Measurements from ENCODE around the gene EPOP. TPM values are rescaled to one million over a fixed set of nuclear protein-coding genes. Genes with fewer than 3 reads are reported as not detected.

Gene EPOP
- total and polyA plus RNA-seq, 4 donors = 0.32 to 1.9 (median 1.1) TPM

GRCh38 chr17:38704606-38705522 is 30.1 kb upstream of the EPOP start, which contains the start of gene MLLT6:
Gene MLLT6 (plus strand): TSS chr17:38705273. CDS start chr17:38705633, 360 bp downstream.
- Histone ChIP-seq H3K36me3 (ENCODE audit: control insufficient read depth in 4 of 4, insufficient read depth in 3 of 4, low read depth in 1 of 4, low read length in 3 of 4) (peaks cover 0 to 4% (median under 1%) of the 10 kb centered on the region in 4 donors), H3K27me3 (ENCODE audit: control insufficient read depth in 4 of 4, insufficient read depth in 4 of 4, low read length in 3 of 4) (no peaks in the 10 kb centered on the region), H3K4me1 (ENCODE audit: control insufficient read depth in 4 of 4, insufficient read depth in 4 of 4, low read length in 3 of 4) (peaks cover 2 to 38% (median 21%) of the 10 kb centered on the region in 4 donors), H3K4me3 (ENCODE audit: low read depth in 1 of 3, low read length in 3 of 3) (peak within 1 kb of the TSS; percentile 78 to 83 (median 83)), H3K9ac (ENCODE audit: low read depth in 1 of 2, low read length in 2 of 2) (peak within 1 kb of the TSS; percentile 88 to 94), H3K9me3 (ENCODE audit: control insufficient read depth in 4 of 4, low read length in 3 of 4) (no peaks in the 10 kb centered on the region), H3K27ac (ENCODE audit: low read depth in 1 of 2, low read length in 2 of 2) (peak within 1 kb of the TSS; percentile 89 to 92)
- under 1% methylated on average over 99 of the region's 100 CpGs for WGBS
- peak; percentile 73 for DNase-seq (ENCODE audit: low spot score)
- TF ChIP-seq REST (IDR thresholded peaks at IDR 0.05) (no peak), MAX (IDR thresholded peaks at IDR 0.05) (no peak), JUND (IDR thresholded peaks at IDR 0.05) (no peak), HNF4A (conservative IDR thresholded peaks at IDR 0.05) (no peak), FOXA2 (IDR thresholded peaks at IDR 0.05) (no peak), RAD21 (IDR thresholded peaks at IDR 0.05) (no peak), ATF3 (IDR thresholded peaks at IDR 0.05) (no peak), GABPA (IDR thresholded peaks at IDR 0.05 in 1 of 2, conservative IDR thresholded peaks at IDR 0.05 in 1 of 2) (no peak), RXRA (IDR thresholded peaks at IDR 0.05) (peak in 1 of 2 donors; percentile 9), NR2F2 (IDR thresholded peaks at IDR 0.05) (no peak), YY1 (IDR thresholded peaks at IDR 0.05) (peak; percentile 28), EGR1 (IDR thresholded peaks at IDR 0.05; ENCODE audit: low read depth in 2 of 2) (no peak), HNF4G (IDR thresholded peaks at IDR 0.05) (no peak), ZBTB33 (IDR thresholded peaks at IDR 0.05) (no peak), CTCF (IDR thresholded peaks at IDR 0.05; ENCODE audit: low read depth, low read length, missing input control) (no peak), TAF1 (conservative IDR thresholded peaks at IDR 0.05) (peak; percentile 29), FOXA1 (IDR thresholded peaks at IDR 0.05) (no peak), SP1 (IDR thresholded peaks at IDR 0.05) (peak; percentile 21)
